Renal pelvis (tissue), 12 donors: Measurements from ENCODE around the gene CFAP54. TPM values are rescaled to one million over a fixed set of nuclear protein-coding genes. Genes with fewer than 3 reads are reported as not detected.
"Not testable (repeated sequence)": the region's sequence is repeated elsewhere in the genome, so short reads cannot be mapped to it uniquely, and the experiment has no call there.

ENCODE experiments used
- DNase-seq: peaks from one replicate; pipeline ENCODE4 v3.0.0-alpha.2; 2013
- long read RNA-seq, 16 experiments: transcript quantifications; one replicate each; lab custom pipeline, GENCODE V29; 2026
- polyA plus RNA-seq, 3 donors: library from polyadenylated mRNA; unstranded; fragments of 120-200 nt; gene quantifications; one replicate each; pipeline ENCODE4 v1.2.1, GENCODE V29; 2013; ENCODE audit not compliant: insufficient read length in 3 of 3

The CFAP54 gene, protein sequence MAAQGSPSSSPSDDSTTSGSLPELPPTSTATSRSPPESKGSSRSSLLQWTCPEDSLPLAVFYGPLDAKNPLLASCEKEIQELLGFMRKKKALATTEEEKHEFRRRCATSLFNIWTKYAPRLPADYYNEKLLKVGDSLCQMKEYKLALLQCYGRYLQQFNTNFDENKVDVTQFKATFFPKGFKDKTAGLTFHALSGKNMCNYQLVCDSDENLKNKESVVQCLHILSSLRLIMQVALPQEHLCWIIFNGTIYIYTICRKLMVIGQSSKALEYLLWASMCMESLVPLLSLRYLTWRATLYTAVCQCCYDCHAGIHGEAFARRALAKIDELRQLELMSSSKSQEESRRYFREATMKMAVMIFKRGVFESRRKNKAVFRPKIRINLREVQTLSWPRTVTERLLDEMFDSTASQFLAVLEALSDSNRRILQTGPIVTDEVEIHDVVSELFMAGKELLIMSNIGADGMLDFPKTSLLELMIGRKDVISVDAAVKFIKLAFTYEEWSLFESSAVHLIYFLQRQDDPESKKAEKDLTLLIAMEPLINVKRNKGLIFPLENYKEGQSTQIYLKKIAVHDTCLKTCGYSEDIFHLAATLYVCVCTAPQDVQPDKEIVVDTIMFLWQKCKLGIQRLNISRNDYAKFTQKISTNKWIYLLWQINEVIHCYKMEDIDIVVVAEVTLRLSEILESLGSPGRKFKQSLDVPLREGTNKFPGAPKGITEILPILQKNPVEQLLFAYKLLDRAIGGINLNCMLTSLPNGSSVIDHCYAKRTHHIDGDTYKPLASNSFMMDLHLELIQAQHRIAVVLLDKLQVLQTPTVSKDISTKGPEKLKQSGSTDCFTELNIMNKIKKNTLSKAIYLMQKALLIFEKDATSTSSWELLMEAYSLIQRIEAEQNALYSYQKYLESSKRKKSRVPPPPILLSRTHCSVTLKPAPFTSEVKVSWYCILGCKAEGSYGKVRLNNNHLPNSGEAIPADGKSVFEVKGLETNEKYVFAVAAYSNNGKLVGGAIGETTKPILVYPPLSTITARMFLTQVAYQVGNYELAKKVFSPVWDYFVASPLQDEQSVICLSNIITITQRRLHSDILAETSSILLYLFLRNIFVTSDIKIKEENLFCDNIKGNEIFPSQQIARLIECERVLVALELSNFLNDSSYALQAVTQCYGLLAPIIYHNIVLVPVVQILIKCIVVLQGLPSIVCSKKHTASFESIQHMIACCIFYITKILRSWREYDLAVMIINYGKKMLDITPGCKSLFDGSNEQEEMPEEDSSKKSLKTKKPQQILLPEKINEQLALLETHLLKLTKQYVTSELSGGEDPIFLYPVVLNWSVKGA (N-terminal part only)
- 1 to 10 TPM; 2.1 to 4.7 (median 2.7) TPM for polyA plus RNA-seq
- long read RNA-seq, donor 1 = 0 reads
- long read RNA-seq, donor 2 = 0 reads
- long read RNA-seq, donor 3 = 0 reads
- long read RNA-seq, donor 4 = 0 reads
- long read RNA-seq, donor 5 = 0 reads
- long read RNA-seq, donor 6 = 0 reads
- long read RNA-seq, donor 7 = 0 reads
- long read RNA-seq, donor 8 = 0 reads
- long read RNA-seq, donor 9 = 0 reads
- long read RNA-seq, donor 10 = 0 reads
- long read RNA-seq, donor 11 = 0 reads
- long read RNA-seq, donor 12 = 0 reads
- long read RNA-seq, donor 13 = 0 reads
- long read RNA-seq, donor 14 = 0 reads
- long read RNA-seq, donor 15 = 0 reads
- long read RNA-seq, donor 16 = 0 reads

- DNase-seq = peak; percentile 94
These were observed at the start of gene CFAP54 for GRCh38 chr12:96489392-96490056. Gene CFAP54 (plus strand): TSS chr12:96489577. CDS start chr12:96489610, 33 bp downstream.

DNA sequence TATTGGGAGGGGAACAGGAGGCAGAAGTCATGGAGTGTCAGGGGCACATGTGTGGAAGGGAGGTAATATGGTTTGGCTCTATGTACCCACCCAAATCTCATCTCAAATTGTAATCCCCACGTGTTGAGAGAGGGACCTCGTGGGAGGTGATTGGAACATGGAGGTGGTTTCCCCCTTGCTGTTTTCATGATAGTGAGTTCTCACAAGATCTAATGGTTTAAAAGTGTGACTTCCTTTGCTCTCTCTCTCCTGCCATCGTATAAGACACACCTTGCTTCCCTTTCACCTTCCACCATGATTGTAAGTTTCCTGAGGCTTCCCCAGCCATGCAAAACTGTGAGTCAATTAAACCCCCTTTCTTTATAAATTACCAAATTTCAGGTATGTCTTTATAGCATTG, 47.6 kb upstream of the CFAP54 start:
- no peak for DNase-seq

GRCh38 chr12:96442906-96443305, 46.5 kb upstream of the CFAP54 start:
- no peak for DNase-seq

DNA sequence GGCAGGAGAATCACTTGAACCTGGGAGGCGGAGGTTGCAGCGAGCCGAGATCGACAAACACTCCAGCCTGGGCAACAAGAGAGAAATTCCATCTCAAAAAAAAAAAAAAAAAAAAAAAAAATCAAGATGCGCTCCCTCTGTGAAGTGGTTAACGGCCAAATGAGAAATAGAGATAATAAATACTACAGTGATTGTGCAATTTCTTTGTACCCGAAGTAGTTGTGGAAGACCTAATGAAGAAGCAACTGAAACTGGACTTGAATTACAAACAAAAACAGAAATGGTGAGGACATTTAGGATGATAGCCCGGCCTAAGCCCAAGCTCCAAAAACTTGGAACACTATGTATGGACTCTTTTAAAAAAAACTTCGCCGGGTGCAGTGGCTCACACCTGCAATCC, 45.0 kb upstream of the CFAP54 start:
- no peak for DNase-seq

GRCh38 chr12:96445691-96446583, 43.4 kb upstream of the CFAP54 start:
- peak; percentile 19 for DNase-seq

- no peak for DNase-seq
These were observed 42.1 kb upstream of the CFAP54 start for GRCh38 chr12:96447256-96447655.

- DNase-seq = no peak
These were observed 41.1 kb upstream of the CFAP54 start for GRCh38 chr12:96448300-96448699.

DNA sequence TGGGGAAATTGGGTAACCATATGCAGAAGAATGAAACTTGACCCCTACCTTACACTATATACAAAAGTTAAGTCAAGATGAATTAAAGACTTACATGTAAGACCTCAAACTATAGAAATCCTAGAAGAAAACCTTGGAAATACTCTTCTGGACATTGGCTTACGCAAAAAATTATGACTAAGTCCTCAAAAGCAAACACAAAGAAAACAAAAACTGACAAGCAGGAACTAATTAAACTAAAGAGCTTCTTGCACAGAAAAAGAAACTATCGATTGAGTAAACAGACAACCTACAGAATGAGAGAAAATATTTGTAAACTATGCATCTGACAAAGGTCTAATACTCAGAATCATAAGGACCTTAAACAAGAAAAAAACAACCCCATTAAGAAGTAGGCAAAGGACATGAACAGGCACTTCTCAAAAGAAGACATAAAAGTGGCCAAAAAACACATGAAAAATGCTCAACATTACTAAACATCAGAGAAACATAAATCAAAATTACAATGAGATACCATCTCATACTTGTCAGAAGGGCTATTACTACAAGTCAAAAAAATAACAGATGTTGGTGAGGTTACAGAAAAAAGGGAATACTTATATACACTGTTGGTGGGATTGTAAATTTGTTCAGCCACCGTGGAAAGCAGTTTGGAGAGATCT, 37.0 kb upstream of the CFAP54 start:
- no peak for DNase-seq

GRCh38 chr12:96454396-96454795, 35.0 kb upstream of the CFAP54 start:
- DNase-seq = no peak

DNA sequence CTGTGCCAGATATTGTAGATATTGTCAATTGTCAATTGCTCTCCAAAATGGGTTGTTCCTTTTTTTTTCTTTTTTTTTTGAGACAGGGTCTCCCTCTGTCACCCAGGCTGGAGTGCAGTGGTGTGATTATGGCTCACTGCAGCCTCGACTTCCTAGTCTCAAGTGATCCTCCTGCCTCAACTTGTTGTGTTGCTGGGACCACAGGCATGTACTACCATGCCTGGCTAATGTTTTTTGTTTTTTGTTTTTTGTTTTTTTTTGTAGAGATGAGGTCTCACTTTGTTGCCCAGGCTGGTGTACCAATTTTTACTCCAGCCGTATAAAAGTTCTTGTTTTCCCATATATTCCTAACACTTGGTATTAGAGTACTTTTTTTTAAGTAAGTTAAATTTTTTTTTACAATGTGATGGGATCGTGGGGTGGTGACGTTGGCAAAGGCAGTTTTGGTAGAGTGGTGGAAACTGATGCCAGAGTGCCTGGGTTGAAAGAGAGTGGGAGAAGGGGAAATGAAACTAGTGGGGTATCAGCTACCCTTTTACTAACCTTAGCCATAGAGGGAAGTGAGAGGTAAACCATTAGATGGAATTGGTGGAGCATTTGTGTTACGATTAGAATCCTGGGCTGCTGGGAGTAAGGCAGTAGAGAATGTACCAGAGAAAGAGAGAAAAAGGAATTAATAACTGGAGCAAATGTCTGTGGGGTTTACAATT, 33.0 kb upstream of the CFAP54 start:
- DNase-seq = no peak

DNA sequence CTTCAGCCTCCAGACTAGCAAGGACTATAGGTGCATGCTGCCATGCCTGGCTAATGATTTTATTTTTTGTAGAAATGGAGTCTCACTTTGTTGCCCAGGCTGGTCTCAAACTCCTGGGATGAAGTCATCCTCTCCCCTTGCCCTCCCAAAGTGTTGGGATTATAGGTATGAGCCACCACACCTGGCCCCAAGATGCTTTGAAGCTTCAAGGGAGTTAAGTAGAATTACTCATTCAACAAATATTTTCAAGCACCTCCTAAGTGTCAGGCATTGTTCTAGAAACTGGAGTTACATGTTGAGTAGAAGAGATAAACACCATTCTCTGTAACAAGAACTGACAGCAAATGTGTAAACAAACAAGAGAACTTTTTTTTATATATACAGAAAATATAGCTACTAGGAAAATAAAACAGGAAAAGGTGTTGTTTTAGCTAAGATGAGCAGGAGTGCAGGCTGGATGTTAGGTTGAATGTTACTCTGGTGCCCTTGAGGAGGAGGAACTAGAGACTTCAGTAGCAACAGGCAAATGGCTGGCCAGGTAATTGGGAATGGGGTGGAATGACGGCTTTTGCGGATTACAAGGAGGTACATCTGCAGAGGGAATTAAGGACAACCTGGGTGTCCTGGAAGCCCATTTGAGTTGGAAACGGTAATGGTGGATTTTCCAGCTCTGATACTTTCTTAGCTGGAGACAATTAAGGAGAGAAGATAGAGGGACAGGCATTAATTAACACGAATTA, 32.0 kb upstream of the CFAP54 start:
- DNase-seq = no peak

DNA sequence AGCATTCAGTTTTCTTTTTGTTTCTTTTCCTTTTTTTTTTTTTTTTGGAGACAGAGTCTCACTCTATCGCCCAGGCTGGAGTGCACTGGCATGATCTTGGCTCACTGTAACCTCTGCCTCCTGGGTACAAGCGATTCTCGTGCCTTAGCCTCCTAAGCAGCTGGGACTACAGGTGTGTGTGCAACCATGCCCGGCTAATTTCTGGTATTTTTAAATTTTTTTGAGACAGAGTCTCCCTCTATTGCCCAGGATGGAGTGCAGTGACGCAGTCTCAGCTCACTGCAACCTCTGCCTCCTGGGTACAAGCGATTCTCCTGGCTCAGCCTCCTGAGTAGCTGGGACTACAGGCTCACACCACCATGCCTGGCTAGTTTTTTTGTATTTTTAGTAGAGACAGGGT, 30.1 kb upstream of the CFAP54 start:
- not testable (repeated sequence) for DNase-seq

- no peak for DNase-seq
These were observed 26.7 kb upstream of the CFAP54 start for GRCh38 chr12:96462571-96463280.

DNA sequence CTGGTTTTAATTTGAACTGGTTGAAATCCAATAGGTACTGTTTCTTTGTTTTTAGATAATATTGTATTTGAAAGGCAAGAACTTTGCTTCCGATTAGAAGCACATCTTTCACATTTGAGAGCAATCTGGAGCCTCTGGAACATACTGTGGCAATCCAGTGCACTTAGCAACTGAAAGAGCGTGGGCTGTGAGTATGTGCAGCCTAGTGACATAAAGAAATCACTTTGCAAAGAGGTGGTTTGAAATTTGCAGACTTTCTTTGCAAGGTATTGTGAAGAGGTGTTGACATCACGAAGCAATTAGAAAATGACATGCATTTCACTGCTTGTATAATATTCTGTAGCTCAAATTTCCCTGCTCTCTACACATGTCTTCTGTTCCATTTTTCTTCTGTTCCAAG, 23.5 kb upstream of the CFAP54 start:
- DNase-seq = no peak

DNA sequence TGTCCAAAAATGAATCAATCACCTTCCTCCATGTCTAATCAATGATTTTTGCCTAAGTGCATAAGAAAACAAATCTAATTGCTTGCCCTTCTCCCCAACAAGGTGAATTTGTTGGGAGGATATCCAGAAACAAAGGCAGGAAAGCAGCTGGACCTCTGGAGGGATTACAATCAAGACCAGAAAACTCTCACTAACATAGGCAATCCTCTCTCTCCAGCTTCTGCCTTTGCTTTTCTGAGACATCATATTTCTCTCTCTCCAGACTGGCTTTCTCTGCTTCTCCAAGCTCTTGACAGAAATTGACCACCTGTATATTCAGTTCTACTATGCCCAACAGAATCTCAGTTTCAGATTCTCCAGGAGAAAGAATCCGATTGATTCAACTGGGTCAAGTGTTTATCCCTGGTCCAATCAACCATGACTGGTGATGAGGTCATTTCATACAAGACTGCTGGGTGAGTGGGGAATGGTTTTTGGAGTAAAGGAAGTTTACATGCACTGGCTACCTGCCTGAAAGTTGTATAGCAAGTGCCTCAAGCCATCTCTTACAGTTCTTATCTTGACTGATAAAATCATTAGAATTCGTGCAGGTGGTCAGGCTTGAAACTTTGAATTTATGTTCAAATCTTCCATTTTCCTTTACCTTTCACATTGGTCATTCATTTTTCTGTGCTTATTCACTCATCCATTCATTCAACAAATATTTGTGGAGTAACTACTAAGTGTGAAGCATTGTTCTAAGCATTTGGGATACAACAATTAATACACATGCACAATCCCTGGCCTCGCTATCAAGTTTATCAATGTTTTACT, 22.2 kb upstream of the CFAP54 start:
- DNase-seq = peak; percentile 39
